ENCODE measurements around the gene POFUT1. TPM values are rescaled to one million over a fixed set of nuclear protein-coding genes. Genes with fewer than 3 reads are reported as not detected.

Gene POFUT1
- total RNA-seq, 1 donor from 2014 or later: 46.3 TPM

- Mint-ChIP-seq H3K36me3 (peaks cover 2% of the 10 kb centered on the region), H3K9me3 (no peaks in the 10 kb centered on the region), H3K4me3 (no peak overlapping the region), H3K4me1 (peaks cover 20% of the 10 kb centered on the region), H3K27ac (no peak overlapping the region), H3K27me3 (ENCODE audit: low read depth) (no peaks in the 10 kb centered on the region)
- no peak for TF ChIP-seq CTCF (IDR thresholded peaks at IDR 0.05; ENCODE audit: unreplicated experiment)
- no peak for DNase-seq (ENCODE audit: low spot score in 2 of 2, unreplicated experiment in 2 of 2)
These were observed 22.6 kb upstream of the POFUT1 start for GRCh38 chr20:32184961-32185603.

GRCh38 chr20:32186506-32186905, 21.2 kb upstream of the POFUT1 start:
- no peaks in the 10 kb centered on the region for H3K9me3 Mint-ChIP-seq
- no peaks in the 10 kb centered on the region for H3K27me3 Mint-ChIP-seq (ENCODE audit: low read depth)
- TF ChIP-seq CTCF (IDR thresholded peaks at IDR 0.05; ENCODE audit: unreplicated experiment): no peak
- H3K4me1 Mint-ChIP-seq: peaks cover 27% of the 10 kb centered on the region
- no peak overlapping the region for H3K27ac Mint-ChIP-seq
- no peak for DNase-seq (ENCODE audit: low spot score in 2 of 2, unreplicated experiment in 2 of 2)
- peaks cover 2% of the 10 kb centered on the region for H3K36me3 Mint-ChIP-seq
- no peak overlapping the region for H3K4me3 Mint-ChIP-seq

GRCh38 chr20:32188376-32189122, 19.1 kb upstream of the POFUT1 start:
- DNase-seq (ENCODE audit: low spot score in 2 of 2, unreplicated experiment in 2 of 2): no peak
- TF ChIP-seq CTCF (IDR thresholded peaks at IDR 0.05; ENCODE audit: unreplicated experiment): no peak
- peak overlapping the region; percentile 78 for H3K4me3 Mint-ChIP-seq
- H3K4me1 Mint-ChIP-seq: peaks cover 27% of the 10 kb centered on the region
- H3K36me3 Mint-ChIP-seq: peaks cover 2% of the 10 kb centered on the region
- H3K27ac Mint-ChIP-seq: peak overlapping the region; percentile 84
- H3K9me3 Mint-ChIP-seq: no peaks in the 10 kb centered on the region
- no peaks in the 10 kb centered on the region for H3K27me3 Mint-ChIP-seq (ENCODE audit: low read depth)

GRCh38 chr20:32189123-32189410, 18.6 kb upstream of the POFUT1 start:
- H3K4me3 Mint-ChIP-seq: peak overlapping the region; percentile 78
- peak overlapping the region; percentile 75 for H3K27ac Mint-ChIP-seq
- no peak for DNase-seq (ENCODE audit: low spot score in 2 of 2, unreplicated experiment in 2 of 2)
- H3K27me3 Mint-ChIP-seq (ENCODE audit: low read depth): no peaks in the 10 kb centered on the region
- H3K9me3 Mint-ChIP-seq: no peaks in the 10 kb centered on the region
- TF ChIP-seq CTCF (IDR thresholded peaks at IDR 0.05; ENCODE audit: unreplicated experiment): no peak
- H3K36me3 Mint-ChIP-seq: peaks cover 5% of the 10 kb centered on the region
- H3K4me1 Mint-ChIP-seq: peaks cover 27% of the 10 kb centered on the region

- no peaks in the 10 kb centered on the region for H3K9me3 Mint-ChIP-seq
- peaks cover 27% of the 10 kb centered on the region for H3K4me1 Mint-ChIP-seq
- H3K27ac Mint-ChIP-seq: peak overlapping the region; percentile 75
- DNase-seq (ENCODE audit: low spot score in 2 of 2, unreplicated experiment in 2 of 2): peak; percentile 34 to 76
- no peaks in the 10 kb centered on the region for H3K27me3 Mint-ChIP-seq (ENCODE audit: low read depth)
- peaks cover 9% of the 10 kb centered on the region for H3K36me3 Mint-ChIP-seq
- TF ChIP-seq CTCF (IDR thresholded peaks at IDR 0.05; ENCODE audit: unreplicated experiment): no peak
- H3K4me3 Mint-ChIP-seq: peak overlapping the region; percentile 80
These were observed 17.7 kb upstream of the POFUT1 start for GRCh38 chr20:32189691-32190615.

Data from mesothelial cell of epicardium (in vitro differentiated cells).